ENCODE measurements around the gene BABAM2.

DNA sequence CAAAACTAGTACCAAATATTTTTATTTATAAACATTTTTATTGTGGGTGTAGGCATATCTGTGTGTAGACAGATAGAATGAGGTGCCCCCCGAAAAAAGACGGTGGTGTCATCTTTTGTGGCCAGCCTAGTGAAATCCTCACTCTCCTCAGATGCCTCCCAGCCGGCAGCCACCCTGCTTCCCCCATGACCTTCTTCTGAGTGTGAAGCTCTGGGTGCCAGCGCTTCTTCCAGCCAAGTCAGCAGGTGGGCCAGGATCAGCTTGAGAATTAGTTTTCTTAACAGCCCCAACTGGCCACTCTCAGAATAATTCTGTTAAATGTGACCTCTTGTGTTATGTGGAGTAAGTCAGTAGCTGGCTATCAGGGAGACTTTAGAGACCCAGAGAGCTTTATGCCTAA lies 272.5 kb downstream of the BABAM2 start:
- TF ChIP-seq EZH2 (IDR thresholded peaks at IDR 0.05; ENCODE audit: low read length, unreplicated experiment) (no peak), CTCF (conservative IDR thresholded peaks at IDR 0.05; ENCODE audit: low read depth, low read length) (no peak), EZH2phosphoT487 (IDR thresholded peaks at IDR 0.05; ENCODE audit: borderline replicate concordance, low read length) (no peak)

All from PC-3 (cell line).